GM18526 (cell line): ENCODE measurements around the gene BRAF.

Experiments
- POLR2A ChIP-seq: IDR thresholded peaks from 3 replicates; pipeline ENCODE4 v1.6.1; 2011; ENCODE audit not compliant: insufficient read length; ENCODE audit errors: extremely low read depth

The BRAF gene

GRCh38 chr7:140754506-140754905 lies 170.2 kb downstream of the BRAF start:
- TF ChIP-seq POLR2A, result no peak

GRCh38 chr7:140752533-140752932 lies 172.2 kb downstream of the BRAF start:
- TF ChIP-seq POLR2A, result no peak

- no peak for TF ChIP-seq POLR2A
Observed at GRCh38 chr7:140746751-140747150, 178.0 kb downstream of the BRAF start.

GRCh38 chr7:140745266-140746058 lies 179.3 kb downstream of the BRAF start:
- no peak for TF ChIP-seq POLR2A

- no peak for TF ChIP-seq POLR2A
Observed at GRCh38 chr7:140744005-140744404, 180.7 kb downstream of the BRAF start.

GRCh38 chr7:140738280-140738679 lies 186.4 kb downstream of the BRAF start:
- TF ChIP-seq POLR2A, result no peak

- no peak for TF ChIP-seq POLR2A
Observed at GRCh38 chr7:140734729-140735128, 190.0 kb downstream of the BRAF start.

- TF ChIP-seq POLR2A, result no peak
Observed at GRCh38 chr7:140734096-140734495, 190.6 kb downstream of the BRAF start.

GRCh38 chr7:140732416-140732815 lies 192.3 kb downstream of the BRAF start:
- no peak for TF ChIP-seq POLR2A

GRCh38 chr7:140726281-140726680 lies 198.4 kb downstream of the BRAF start:
- no peak for TF ChIP-seq POLR2A

GRCh38 chr7:140724706-140725105 lies 200.0 kb downstream of the BRAF start:
- TF ChIP-seq POLR2A, result no peak

GRCh38 chr7:140723574-140723973 lies 201.2 kb downstream of the BRAF start:
- TF ChIP-seq POLR2A, result no peak

- TF ChIP-seq POLR2A, result no peak
Observed at GRCh38 chr7:140723006-140723405, 201.7 kb downstream of the BRAF start.

- TF ChIP-seq POLR2A, result no peak
Observed at GRCh38 chr7:140722254-140722653, 202.5 kb downstream of the BRAF start.

- no peak for TF ChIP-seq POLR2A
Observed at GRCh38 chr7:140719721-140720120, 205.0 kb downstream of the BRAF start.

- TF ChIP-seq POLR2A, result no peak
Observed at GRCh38 chr7:140714331-140715040, 210.2 kb downstream of the BRAF start.

- TF ChIP-seq POLR2A, result no peak
Observed at GRCh38 chr7:140707132-140707531, 217.6 kb downstream of the BRAF start.

- no peak for TF ChIP-seq POLR2A
Observed at GRCh38 chr7:140704205-140704604, 220.5 kb downstream of the BRAF start.
